Subcutaneous adipose tissue (tissue), 4 donors: ENCODE data around the gene TLE1. TPM values are rescaled to one million over a fixed set of nuclear protein-coding genes. Genes with fewer than 3 reads are reported as not detected.

Source experiments
- CTCF ChIP-seq: fragments of 450-650 bp; IDR thresholded peaks from one replicate; pipeline ENCODE4 v1.5.1; 2016; ENCODE audit warnings: low read depth, mild to moderate bottlenecking, control low read depth, antibody characterized with exemption, moderate library complexity
- total RNA-seq, 4 donors: library from RNA; depleted of rRNA; stranded (reverse); fragments of >200 nt; gene quantifications; one replicate each; pipeline ENCODE4 v1.1.0, GENCODE V29; 2016

Gene TLE1
- total RNA-seq, 4 donors from 2014 or later, result 37.7 to 109 (median 53.6) TPM

GRCh38 chr9:81600631-81601030 lies 88.7 kb downstream of the TLE1 start:
- TF ChIP-seq CTCF, result no peak

- TF ChIP-seq CTCF, result no peak
Measured at GRCh38 chr9:81599837-81600236, 89.5 kb downstream of the TLE1 start.

- no peak for TF ChIP-seq CTCF
Measured at GRCh38 chr9:81598811-81599210, 90.5 kb downstream of the TLE1 start.

- TF ChIP-seq CTCF, result no peak
Measured at GRCh38 chr9:81598123-81598497, 91.2 kb downstream of the TLE1 start.

- TF ChIP-seq CTCF, result no peak
Measured at GRCh38 chr9:81597419-81598122, 91.8 kb downstream of the TLE1 start.

- no peak for TF ChIP-seq CTCF
Measured at GRCh38 chr9:81596679-81597418, 92.5 kb downstream of the TLE1 start.

GRCh38 chr9:81595887-81596543 lies 93.3 kb downstream of the TLE1 start:
- TF ChIP-seq CTCF, result no peak
